ENCODE results near the gene WDR86.

WDR86 gene

DNA sequence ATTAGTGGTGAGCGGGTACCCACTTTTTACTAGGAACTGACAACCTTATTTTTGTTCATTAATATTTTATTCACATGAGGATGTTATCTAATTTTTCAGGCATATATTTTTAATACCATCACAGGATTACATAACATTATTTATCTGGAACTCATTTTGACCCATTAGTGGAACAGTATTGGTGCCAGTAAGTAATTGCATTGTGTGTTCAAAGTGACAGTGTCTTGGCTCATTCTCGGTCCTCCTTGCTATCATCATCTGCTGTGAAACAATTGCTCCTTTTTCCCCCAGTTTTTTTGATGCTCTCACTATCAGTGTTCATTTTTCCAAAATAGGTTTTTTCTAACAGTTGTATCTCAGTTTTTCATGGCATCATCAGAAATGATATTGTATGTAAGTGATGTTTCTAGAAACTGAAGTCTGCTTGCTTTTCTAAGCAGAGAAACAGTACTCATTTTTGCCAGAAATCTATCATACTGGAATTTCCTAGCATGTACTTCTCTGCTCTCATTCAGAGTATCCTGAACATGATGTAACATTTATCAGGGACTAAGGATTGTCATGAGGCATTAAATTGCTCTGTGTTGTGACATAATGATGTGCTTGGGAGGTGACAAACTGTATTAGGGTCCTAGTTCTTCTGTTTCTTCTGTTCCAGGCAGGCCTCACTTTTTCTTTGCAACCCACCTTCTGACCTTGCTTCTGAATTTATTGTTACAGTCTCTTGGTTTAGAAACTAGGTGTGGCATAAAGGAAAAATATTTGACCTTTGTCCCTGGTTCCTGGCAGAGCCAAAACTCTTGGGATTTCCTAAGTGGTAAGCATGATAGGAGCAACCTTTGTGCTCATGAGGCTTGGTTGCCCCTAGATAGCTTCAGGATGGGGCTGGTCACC, 64.0 kb downstream of the WDR86 start:
- DNase-seq: no peak

DNA sequence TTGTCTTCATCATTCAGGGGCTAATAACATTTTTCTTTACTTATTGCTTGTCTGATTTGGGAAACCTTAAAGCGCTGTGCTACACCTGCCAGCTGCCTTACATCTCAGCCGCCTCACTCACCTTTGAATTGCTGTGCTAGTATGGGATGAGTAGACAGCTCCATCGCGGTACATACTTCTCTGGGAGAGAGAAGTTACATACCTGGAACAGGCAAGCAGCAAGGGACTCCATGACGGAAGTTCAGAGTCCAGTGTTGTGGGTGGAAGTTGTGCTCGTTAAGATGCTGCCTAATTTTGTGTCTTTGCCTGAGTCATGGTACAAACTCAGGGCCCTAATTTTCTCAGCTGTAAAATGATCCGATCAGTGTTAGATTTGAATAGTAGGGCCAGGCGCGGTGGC, 66.3 kb downstream of the WDR86 start:
- no peak for DNase-seq

GRCh38 chr7:151342811-151343210, 67.0 kb downstream of the WDR86 start:
- no peak for DNase-seq

DNA sequence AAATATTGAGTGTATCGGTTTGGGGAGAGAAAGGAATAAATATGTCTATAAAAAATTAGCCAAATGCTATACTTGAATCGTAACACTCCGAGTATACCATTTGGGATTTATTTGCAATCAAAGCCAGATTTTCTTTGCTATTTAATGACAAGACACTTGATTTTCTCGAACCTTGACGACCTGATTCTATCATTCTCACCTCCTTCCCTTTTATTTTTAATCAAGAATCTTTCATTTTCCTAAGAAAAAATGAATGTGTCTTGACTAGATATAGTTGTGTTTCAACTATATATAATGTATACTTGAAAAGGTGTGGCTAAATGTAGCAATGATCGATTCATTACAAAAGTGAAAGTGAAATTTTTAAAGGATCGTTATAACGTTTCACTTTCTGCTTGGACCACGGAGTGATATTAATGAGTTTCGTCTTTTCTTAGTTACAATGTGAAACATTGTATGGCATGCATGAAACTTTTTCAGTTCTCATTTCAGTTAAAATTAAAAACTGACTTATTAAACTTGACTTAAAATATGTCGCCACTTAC, 67.7 kb downstream of the WDR86 start:
- no peak for DNase-seq

DNA sequence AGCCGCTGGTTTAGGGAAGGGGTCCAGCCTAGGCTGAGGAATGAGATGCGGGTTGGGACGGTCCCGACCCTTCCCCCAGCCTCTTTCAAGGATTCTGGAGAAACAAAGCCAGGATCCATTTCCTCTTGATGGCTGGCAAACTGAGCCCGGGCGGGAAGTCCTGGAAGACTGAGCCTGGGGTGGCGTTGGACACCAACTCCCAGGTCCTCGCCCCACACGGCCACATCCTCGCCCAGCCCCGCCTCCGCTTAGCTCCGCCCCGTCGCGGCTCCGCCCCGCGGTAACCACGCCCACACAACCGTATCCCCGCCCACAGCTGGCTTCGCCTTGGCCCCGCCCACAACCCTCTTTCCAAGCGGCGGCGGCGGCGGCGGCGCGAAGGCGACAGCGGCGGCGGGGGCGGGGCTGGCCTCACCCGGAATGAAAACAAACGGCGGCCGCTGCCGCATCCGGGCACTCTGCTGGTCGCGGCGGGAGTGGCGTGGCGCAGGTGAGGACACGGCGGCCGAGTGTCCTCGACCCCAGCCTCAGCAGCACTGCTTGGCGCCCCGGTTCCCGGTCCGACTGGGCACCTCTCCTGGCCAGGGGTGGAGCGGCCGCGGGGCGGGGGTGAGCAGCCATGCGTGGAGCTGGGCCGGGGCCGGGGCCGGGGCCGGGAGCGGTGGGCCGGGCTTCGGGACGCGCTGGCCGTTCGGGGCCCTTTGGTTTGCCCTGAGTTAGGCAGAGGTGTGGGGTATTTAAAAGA, 68.3 kb downstream of the WDR86 start, which contains the start of gene NUB1:
TSS of gene NUB1 (plus strand) at position 456 of the 745 bp plus-strand sequence. CDS start 3,538 bp downstream, outside the sequence.
- peak; percentile 91 to 93 for DNase-seq

GRCh38 chr7:151340794-151341356, 69.0 kb downstream of the WDR86 start:
- no peak for DNase-seq

DNA sequence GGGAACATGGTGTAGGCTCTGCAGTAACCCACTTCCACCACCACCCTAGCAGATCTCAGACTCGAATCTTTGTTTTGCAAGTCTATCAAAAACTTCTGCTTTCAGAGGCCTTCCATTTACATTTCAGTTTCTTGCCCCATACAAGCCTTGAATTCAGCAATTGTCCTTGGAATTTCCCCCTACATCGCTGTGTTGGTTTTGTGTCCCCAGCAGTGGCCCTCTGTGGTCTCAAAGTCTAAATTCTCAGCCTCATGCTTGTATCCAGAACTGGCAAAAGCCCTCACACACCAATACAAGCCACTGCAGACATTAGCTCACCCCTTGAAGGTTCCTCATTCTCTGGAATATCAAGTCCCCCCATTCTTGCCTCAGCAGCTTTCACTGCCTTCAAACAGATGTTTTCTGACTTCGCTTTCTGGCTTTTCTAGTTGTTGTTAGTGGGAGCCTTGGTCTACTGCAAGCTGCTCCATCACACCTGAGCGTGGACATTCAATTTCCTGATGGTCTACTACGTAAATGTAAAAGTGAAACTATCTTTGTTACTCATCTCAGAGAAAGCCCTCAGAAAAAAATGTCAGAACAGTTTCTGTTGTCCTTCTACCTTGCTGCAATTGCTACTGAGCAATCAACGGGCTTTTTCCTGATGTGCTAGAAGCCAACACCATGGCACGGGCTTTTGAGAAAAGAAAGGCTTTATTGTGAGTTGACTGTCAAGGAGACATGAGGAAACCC, 70.0 kb downstream of the WDR86 start:
- peak in 1 of 2 donors; percentile 14 for DNase-seq

DNA sequence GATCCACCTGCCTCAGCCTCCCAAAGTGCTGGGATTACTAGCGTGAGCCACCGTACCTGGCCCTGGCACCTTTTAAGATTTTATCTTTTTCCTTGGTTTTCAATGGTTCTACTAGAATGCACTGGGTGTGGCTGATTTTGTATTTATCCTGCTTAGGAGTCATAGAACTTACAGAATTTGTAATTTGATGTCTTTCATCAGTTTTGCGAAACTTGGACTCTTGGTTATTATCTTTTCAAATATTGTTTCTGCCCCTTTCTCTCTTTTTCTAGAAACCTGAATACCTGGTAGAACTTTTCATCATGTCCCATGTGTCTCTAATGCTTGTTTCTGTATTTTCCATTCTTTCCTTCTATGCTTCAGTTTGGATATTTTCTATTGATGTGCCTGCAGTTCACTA, 71.0 kb downstream of the WDR86 start:
- DNase-seq: no peak

GRCh38 chr7:151337346-151337745, 72.5 kb downstream of the WDR86 start:
- DNase-seq: no peak

- DNase-seq: no peak
Measured at GRCh38 chr7:151336027-151336708, 73.7 kb downstream of the WDR86 start.

GRCh38 chr7:151334628-151335027, 75.2 kb downstream of the WDR86 start:
- no peak for DNase-seq
